Stimulated activated CD8-positive, alpha-beta memory T cell treated with anti-CD3 and anti-CD28 coated beads, Interleukin-4, amount 100 ng/mL, for 4 hours (primary cell): ENCODE data around the gene HOXD12.

Source experiments
- DNase-seq, 2 donors: peaks; one replicate each; pipeline ENCODE4 v3.0.0-alpha.2; 2020; ENCODE audit warnings: low read depth in 2 of 2, low spot score in 1 of 2

Gene HOXD12

GRCh38 chr2:176147800-176148496 is 48.4 kb downstream of the HOXD12 start:
- no peak for DNase-seq

DNA sequence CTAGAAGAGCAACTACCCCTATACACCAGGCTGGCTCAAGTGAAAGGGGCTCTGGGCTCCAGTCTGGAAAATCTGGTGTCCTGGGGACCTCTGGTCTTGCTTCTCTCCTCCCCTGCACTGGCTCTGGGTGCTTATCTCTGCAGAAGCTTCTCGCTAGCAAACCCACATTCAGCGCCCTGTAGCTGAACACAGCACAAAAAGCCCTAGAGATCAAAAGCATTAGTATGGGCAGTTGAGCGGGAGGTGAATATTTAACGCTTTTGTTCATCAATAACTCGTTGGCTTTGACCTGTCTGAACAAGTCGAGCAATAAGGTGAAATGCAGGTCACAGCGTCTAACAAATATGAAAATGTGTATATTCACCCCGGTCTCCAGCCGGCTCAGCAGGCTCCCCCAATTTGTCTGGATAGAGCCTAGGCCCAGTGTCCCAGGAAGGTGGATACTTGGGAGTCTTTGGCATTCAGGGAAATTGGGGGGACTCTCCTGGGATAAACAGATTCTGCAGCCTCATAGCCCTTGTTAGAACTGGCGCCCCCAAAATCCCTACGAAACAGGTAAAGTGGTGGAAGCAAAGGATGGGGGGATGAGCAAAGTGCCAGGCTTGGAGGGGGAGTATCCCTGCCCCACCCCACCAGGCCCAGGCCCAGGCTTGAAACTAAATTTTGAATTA is 49.3 kb downstream of the HOXD12 start:
- DNase-seq = no peak

GRCh38 chr2:176149481-176149938 is 49.9 kb downstream of the HOXD12 start:
- no peak for DNase-seq

DNA sequence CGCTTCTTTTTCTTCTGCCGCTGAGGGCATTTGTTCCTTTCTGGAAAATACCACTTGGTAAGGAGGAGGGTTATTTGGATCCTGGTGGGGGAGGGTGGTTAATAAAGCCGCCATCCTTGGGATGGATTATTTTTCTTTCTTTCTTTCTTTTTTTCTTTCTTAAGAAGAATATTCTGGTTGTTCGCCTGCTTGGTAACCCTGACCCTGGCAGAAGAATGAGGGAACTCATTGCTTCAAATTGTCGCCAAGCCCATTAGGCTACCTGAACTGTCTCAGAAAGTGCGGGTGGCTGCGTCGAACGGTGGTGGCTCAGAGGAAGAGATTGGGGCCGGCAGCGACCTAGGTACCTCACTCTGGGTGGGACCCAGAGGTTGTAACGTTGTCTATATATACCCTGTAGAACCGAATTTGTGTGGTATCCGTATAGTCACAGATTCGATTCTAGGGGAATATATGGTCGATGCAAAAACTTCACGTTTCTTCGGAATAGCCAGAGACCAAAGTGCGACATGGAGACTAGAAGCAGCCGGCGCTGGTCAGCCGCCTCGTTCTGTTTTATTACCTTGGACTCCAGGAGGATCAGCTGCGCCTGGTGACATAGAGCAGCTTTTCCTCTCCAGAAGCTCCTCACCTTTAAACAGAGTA is 50.5 kb downstream of the HOXD12 start:
- no peak for DNase-seq

DNA sequence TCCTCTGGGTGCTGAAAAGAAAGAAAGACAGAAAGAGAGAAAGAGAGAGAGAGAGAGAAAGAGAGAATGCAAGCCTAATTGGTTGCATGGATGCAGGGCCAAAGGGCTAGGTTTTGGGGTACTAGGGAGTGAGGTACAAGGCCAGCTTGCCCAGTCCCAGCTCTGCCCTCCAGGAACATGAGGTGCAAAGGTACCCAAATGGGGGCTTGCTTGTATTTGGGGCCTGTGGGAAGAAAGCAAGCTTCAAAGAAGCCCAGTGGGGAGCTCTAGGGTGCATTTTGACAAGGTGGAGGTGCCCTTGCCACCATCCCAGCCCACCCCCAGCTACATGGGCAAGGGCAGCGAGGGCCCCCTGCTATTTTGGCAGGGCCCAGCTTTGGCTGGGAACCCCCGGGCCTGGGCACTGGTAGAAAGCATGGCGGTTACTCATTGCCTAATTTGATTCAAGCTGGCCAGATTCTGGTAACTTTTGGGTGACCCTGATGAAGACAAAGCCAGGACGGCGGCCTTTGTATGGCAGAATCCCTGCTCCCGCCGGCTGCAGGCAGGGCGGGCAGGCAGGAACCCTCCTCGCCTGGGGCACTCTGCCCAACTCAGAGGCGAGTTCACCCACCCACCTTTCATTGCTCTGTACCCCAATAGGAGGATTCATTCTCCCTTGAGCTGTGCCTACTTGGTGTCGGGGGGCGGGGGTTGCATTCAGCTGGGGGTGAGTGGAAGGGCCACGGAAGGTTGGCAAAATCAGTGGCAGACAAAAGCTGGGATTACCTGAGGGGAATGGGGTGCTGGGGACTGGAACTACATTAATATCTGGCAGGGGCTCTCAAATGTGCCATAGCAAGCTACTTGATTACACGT is 51.2 kb downstream of the HOXD12 start:
- DNase-seq = no peak

GRCh38 chr2:176151442-176152287 is 52.1 kb downstream of the HOXD12 start, which contains the start of gene HOXD4:
HOXD4 (plus strand) TSS chr2:176151550; CDS start chr2:176151634, 84 bp downstream.
- DNase-seq = no peak
